Neural progenitor cell (in vitro differentiated cells): Measurements from ENCODE around the gene KATNA1. TPM values are rescaled to one million over a fixed set of nuclear protein-coding genes. Genes with fewer than 3 reads are reported as not detected.

ENCODE experiments used
- DNase-seq: peaks from one replicate; pipeline ENCODE4 v3.0.0-alpha.2; 2016; ENCODE audit warnings: low spot score
- H2AFZ ChIP-seq: fragments of 200-600 bp; sonication (generic); replicated peaks from 2 replicates; pipeline ENCODE4 v1.6.1; 2016; ENCODE audit warnings: antibody characterized with exemption
- H3F3A ChIP-seq: fragments of 200-600 bp; sonication (generic); 2 replicates; pipeline ENCODE4 v1.6.1; 2016; ENCODE audit warnings: antibody characterized with exemption, low read depth
- H3K27ac ChIP-seq: fragments of 200-600 bp; sonication (generic); 2 replicates; pipeline ENCODE4 v1.5.1; 2016; ENCODE audit warnings: mild to moderate bottlenecking
- H3K27me3 ChIP-seq: fragments of 200-600 bp; sonication (generic); 2 replicates; pipeline ENCODE4 v1.6.1; 2016; ENCODE audit warnings: mild to moderate bottlenecking, moderate library complexity
- H3K36me3 ChIP-seq: fragments of 200-600 bp; sonication (generic); 2 replicates; pipeline ENCODE4 v1.5.1; 2016
- H3K4me1 ChIP-seq: fragments of 200-600 bp; sonication (generic); 2 replicates; pipeline ENCODE4 v1.6.1; 2016; ENCODE audit warnings: mixed run types
- H3K4me2 ChIP-seq: fragments of 200-600 bp; sonication (generic); 2 replicates; pipeline ENCODE4 v1.6.1; 2016
- H3K4me3 ChIP-seq: fragments of 200-600 bp; sonication (generic); 2 replicates; pipeline ENCODE4 v1.5.1; 2016
- H3K79me2 ChIP-seq: fragments of 200-600 bp; sonication (generic); 2 replicates; pipeline ENCODE4 v1.6.1; 2016; ENCODE audit warnings: low read depth
- H3K9ac ChIP-seq: fragments of 200-600 bp; sonication (generic); 2 replicates; pipeline ENCODE4 v1.6.1; 2016
- H3K9me3 ChIP-seq: fragments of 200-600 bp; sonication (generic); 2 replicates; pipeline ENCODE4 v1.5.1; 2016; ENCODE audit warnings: low read depth
- H4K20me1 ChIP-seq: fragments of 200-600 bp; sonication (generic); 2 replicates; pipeline ENCODE4 v1.6.1; 2016; ENCODE audit warnings: low read depth
- H3K27ac Mint-ChIP-seq: 3 replicates; pipeline ENCODE4 v1.8.0; 2021; ENCODE audit warnings: mixed read lengths
- H3K27me3 Mint-ChIP-seq: 2 replicates; pipeline ENCODE4 v1.8.0; 2022; ENCODE audit warnings: low read depth, mild to moderate bottlenecking, inconsistent platforms, moderate library complexity, mixed read lengths; ENCODE audit not compliant: insufficient read depth
- H3K36me3 Mint-ChIP-seq: 3 replicates; pipeline ENCODE4 v1.8.0; 2021; ENCODE audit warnings: mixed read lengths
- H3K4me1 Mint-ChIP-seq: 3 replicates; pipeline ENCODE4 v1.8.0; 2021; ENCODE audit warnings: mixed read lengths
- H3K4me3 Mint-ChIP-seq: 3 replicates; pipeline ENCODE4 v1.8.0; 2021; ENCODE audit warnings: mild to moderate bottlenecking, moderate library complexity, mixed read lengths
- H3K9me3 Mint-ChIP-seq: 3 replicates; pipeline ENCODE4 v1.8.0; 2020; ENCODE audit warnings: mixed read lengths
- EZH2 ChIP-seq: fragments of 200-600 bp; sonication (generic); IDR thresholded peaks from 2 replicates; pipeline ENCODE4 v1.6.1; 2017; ENCODE audit warnings: antibody characterized with exemption, mild to moderate bottlenecking, moderate library complexity
- EZH2phosphoT487 ChIP-seq: fragments of 200-600 bp; sonication (generic); IDR thresholded peaks from 2 replicates; pipeline ENCODE4 v1.6.1; 2017; ENCODE audit warnings: antibody characterized with exemption
- total RNA-seq: library from RNA; depleted of rRNA; stranded (reverse); fragments of >200 nt; gene quantifications from 2 replicates; pipeline ENCODE4 v1.2.3, GENCODE V29; 2015; ENCODE audit warnings: low replicate concordance
- TF ChIP-seq, protein P1 (sequence below): fragments of 200-600 bp; sonication (generic); IDR thresholded peaks from 2 replicates; pipeline ENCODE4 v1.5.1; 2017; ENCODE audit warnings: antibody characterized with exemption, mild to moderate bottlenecking

The KATNA1 gene
- total RNA-seq, 1 donor from 2014 or later: 18.9 TPM

DNA sequence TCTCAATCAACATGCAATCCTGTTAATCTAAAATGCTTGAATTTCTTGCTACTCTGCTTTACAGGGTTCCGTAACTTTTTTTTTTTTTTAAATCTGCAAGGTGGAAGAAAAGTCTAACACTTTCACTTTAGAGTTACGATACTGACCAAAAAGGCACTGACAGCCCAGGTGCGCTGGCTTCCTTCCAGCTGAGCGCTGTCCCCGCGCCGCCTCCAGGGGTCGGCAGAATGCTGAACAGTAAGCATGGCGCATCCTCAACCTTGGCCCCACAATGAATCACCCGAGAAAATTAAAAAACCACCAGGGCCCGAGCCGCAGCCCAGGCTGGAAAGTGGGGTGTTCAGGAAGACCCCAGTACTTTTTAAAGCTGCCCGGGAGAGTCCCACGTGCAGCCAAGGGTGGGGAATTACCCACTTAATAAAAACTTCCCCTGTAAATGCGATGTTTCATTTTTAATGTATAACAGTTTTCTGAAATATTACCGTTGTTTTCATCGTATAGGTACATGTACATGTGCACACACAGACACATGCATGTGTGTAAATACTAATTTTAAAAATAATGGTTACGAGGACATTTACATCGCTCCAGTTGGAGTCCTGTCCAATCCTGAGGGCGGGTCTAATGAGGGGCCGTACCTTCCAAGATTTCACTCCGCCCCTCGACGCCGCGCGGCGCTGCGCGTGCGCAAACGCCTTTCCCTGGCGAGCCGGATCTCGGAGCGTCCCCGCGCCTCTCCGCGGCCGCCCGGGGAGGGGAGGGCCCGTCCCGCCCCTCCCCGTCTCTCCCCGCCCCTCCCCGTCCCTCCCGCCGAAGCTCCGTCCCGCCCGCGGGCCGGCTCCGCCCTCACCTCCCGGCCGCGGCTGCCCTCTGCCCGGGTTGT is 82.7 kb downstream of the KATNA1 start, which contains the start of gene GINM1:
Gene GINM1 (plus strand): TSS at position 849 of the 883 bp plus-strand sequence. CDS start 40 bp downstream, outside the sequence.
- Histone ChIP-seq H2AFZ (peak within 1 kb of the TSS; percentile 83), H3K4me1 (peaks cover 11% of the 10 kb centered on the region), H3K27ac (peak within 1 kb of the TSS; percentile 66), H3K4me2 (peak within 1 kb of the TSS; percentile 86), H3K36me3 (no peaks in the 10 kb centered on the region), H4K20me1 (peaks cover 38% of the 10 kb centered on the region), H3K79me2 (peaks cover 45% of the 10 kb centered on the region), H3K9me3 (no peaks in the 10 kb centered on the region), H3K27me3 (peaks cover 26% of the 10 kb centered on the region), H3K9ac (peak within 1 kb of the TSS; percentile 82), H3K4me3 (peak within 1 kb of the TSS; percentile 95), H3F3A (peaks cover 3% of the 10 kb centered on the region)
- H3K36me3 Mint-ChIP-seq: peaks cover 1% of the 10 kb centered on the region
- peaks cover 8% of the 10 kb centered on the region for H3K27me3 Mint-ChIP-seq
- DNase-seq: peak; percentile 96
- no peak within 1 kb of the TSS for H3K27ac Mint-ChIP-seq
- H3K4me1 Mint-ChIP-seq: peaks cover 6% of the 10 kb centered on the region
- H3K4me3 Mint-ChIP-seq: peak within 1 kb of the TSS; percentile 91
- TF ChIP-seq EZH2: no peak
- TF ChIP-seq, protein P1, sequence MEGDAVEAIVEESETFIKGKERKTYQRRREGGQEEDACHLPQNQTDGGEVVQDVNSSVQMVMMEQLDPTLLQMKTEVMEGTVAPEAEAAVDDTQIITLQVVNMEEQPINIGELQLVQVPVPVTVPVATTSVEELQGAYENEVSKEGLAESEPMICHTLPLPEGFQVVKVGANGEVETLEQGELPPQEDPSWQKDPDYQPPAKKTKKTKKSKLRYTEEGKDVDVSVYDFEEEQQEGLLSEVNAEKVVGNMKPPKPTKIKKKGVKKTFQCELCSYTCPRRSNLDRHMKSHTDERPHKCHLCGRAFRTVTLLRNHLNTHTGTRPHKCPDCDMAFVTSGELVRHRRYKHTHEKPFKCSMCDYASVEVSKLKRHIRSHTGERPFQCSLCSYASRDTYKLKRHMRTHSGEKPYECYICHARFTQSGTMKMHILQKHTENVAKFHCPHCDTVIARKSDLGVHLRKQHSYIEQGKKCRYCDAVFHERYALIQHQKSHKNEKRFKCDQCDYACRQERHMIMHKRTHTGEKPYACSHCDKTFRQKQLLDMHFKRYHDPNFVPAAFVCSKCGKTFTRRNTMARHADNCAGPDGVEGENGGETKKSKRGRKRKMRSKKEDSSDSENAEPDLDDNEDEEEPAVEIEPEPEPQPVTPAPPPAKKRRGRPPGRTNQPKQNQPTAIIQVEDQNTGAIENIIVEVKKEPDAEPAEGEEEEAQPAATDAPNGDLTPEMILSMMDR: peak; percentile 70
- no peaks in the 10 kb centered on the region for H3K9me3 Mint-ChIP-seq

DNA sequence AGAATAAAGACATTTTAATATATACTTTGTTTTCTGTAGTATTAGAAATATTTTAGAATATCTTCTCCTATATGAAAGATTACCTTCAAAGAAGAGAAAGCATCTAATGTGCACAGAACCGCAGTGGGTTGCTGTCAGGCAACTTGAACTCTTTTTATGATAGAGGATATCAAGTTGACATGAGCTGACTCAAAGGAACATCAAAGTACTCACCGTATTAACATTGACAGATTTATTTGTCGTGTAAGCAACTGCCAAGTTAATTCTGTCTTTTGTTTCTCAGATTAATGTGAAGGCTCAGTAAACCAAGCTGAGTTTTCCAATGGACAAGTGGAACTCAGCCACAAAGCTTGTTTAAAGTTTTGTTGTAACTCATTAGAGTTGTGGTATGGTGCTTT is 84.6 kb downstream of the KATNA1 start:
- H3F3A ChIP-seq: peaks cover 4% of the 10 kb centered on the region
- H3K9ac ChIP-seq: no peak overlapping the region
- no peak overlapping the region for H3K4me3 ChIP-seq
- H3K4me1 Mint-ChIP-seq: peaks cover 6% of the 10 kb centered on the region
- no peak for DNase-seq
- H3K27ac ChIP-seq: no peak overlapping the region
- H3K27me3 Mint-ChIP-seq: peaks cover 11% of the 10 kb centered on the region
- H3K79me2 ChIP-seq: peaks cover 26% of the 10 kb centered on the region
- H3K9me3 Mint-ChIP-seq: no peaks in the 10 kb centered on the region
- peaks cover 20% of the 10 kb centered on the region for H4K20me1 ChIP-seq
- H3K4me3 Mint-ChIP-seq: no peak overlapping the region
- H3K4me2 ChIP-seq: no peak overlapping the region
- no peak overlapping the region for H3K27ac Mint-ChIP-seq
- no peaks in the 10 kb centered on the region for H3K9me3 ChIP-seq
- peaks cover 11% of the 10 kb centered on the region for H3K4me1 ChIP-seq
- TF ChIP-seq, protein P1: no peak
- TF ChIP-seq EZH2phosphoT487: no peak
- no peak for TF ChIP-seq EZH2
- H2AFZ ChIP-seq: no peak overlapping the region
- peaks cover 41% of the 10 kb centered on the region for H3K27me3 ChIP-seq
- no peaks in the 10 kb centered on the region for H3K36me3 ChIP-seq
- no peaks in the 10 kb centered on the region for H3K36me3 Mint-ChIP-seq

DNA sequence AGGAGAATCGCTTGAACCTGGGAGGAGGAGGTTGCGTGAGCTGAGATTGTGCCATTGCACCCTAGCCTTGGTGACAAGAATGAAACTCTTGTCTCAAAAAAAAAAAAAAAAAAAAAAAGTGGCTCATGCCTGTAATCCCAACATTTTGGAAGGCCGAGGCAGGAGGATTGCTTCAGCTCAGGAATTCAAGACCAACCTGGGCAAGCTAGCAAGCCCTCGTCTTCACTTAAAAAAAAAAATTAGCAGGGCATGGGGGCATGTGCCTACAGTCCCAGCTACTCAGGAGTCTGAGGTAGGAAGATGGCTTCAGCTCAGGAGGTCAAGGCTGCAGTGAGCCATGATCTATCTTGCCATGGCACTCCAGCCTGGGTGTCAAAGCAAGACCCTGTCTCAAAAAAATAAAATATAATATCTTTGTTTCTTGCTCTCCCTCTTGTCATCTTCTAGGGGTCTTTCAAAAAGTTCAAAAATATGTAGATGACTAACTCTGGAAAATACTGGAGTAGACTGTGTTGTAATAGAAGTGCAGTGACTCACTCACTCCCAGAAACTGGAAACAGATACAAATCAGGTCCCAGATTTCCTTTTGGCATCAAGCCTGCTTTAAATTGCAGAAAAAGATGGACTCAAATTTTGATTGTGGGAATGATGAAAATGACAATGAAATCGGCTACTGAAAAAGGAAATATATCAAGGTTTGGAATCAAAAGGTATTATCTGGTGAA is 85.1 kb downstream of the KATNA1 start:
- peaks cover 11% of the 10 kb centered on the region for H3K27me3 Mint-ChIP-seq
- H3K4me2 ChIP-seq: no peak overlapping the region
- DNase-seq: no peak
- H3K4me1 Mint-ChIP-seq: peaks cover 6% of the 10 kb centered on the region
- peaks cover 46% of the 10 kb centered on the region for H3K27me3 ChIP-seq
- H3K9ac ChIP-seq: no peak overlapping the region
- TF ChIP-seq, protein P1: no peak
- no peak for TF ChIP-seq EZH2phosphoT487
- TF ChIP-seq EZH2: no peak
- no peaks in the 10 kb centered on the region for H3K36me3 Mint-ChIP-seq
- no peak overlapping the region for H3K4me3 Mint-ChIP-seq
- H3K4me3 ChIP-seq: no peak overlapping the region
- peaks cover 21% of the 10 kb centered on the region for H3K79me2 ChIP-seq
- H3K9me3 Mint-ChIP-seq: no peaks in the 10 kb centered on the region
- H3F3A ChIP-seq: peaks cover 4% of the 10 kb centered on the region
- H3K4me1 ChIP-seq: peaks cover 11% of the 10 kb centered on the region
- no peak overlapping the region for H3K27ac ChIP-seq
- H4K20me1 ChIP-seq: peaks cover 15% of the 10 kb centered on the region
- H3K9me3 ChIP-seq: no peaks in the 10 kb centered on the region
- H3K27ac Mint-ChIP-seq: no peak overlapping the region
- H2AFZ ChIP-seq: no peak overlapping the region
- no peaks in the 10 kb centered on the region for H3K36me3 ChIP-seq
